Suprapubic skin (tissue), 4 donors: ENCODE results near the gene MBD6. TPM values are rescaled to one million over a fixed set of nuclear protein-coding genes. Genes with fewer than 3 reads are reported as not detected.
A peak's percentile ranks its signal among the peaks of the same experiment; 100 is the strongest.
"Not testable (repeated sequence)": the region's sequence is repeated elsewhere in the genome, so short reads cannot be mapped to it uniquely, and the experiment has no call there.

Source experiments
- DNase-seq, 2 donors: peaks; one replicate each; pipeline ENCODE4 v3.0.0-alpha.2; 2019; ENCODE audit warnings: low spot score in 2 of 2
- H3K27ac ChIP-seq: fragments of 200-600 bp; sonication (generic); one replicate; pipeline ENCODE4 v1.5.1; 2019
- H3K27me3 ChIP-seq: fragments of 200-600 bp; sonication (generic); one replicate; pipeline ENCODE4 v1.5.1; 2019
- H3K36me3 ChIP-seq: fragments of 200-600 bp; sonication (generic); one replicate; pipeline ENCODE4 v1.5.1; 2019
- H3K4me1 ChIP-seq: fragments of 200-600 bp; sonication (generic); one replicate; pipeline ENCODE4 v1.5.1; 2019
- H3K4me3 ChIP-seq: fragments of 200-600 bp; sonication (generic); one replicate; pipeline ENCODE4 v1.5.1; 2019; ENCODE audit warnings: mild to moderate bottlenecking
- H3K9me3 ChIP-seq: fragments of 200-600 bp; sonication (generic); one replicate; pipeline ENCODE4 v1.5.1; 2019
- EP300 ChIP-seq: sonication (generic); formaldehyde crosslinking; IDR thresholded peaks from one replicate; pipeline ENCODE4 v1.6.1; 2017; ENCODE audit warnings: antibody characterized with exemption
- POLR2A ChIP-seq, 2 donors: fragments of 450-650 bp; IDR thresholded peaks; one replicate each; pipeline ENCODE4 v1.6.1; 2017; ENCODE audit warnings: antibody characterized with exemption in 2 of 2, mild to moderate bottlenecking in 2 of 2, moderate library complexity in 2 of 2
- POLR2AphosphoS5 ChIP-seq, 3 donors: sonication (generic); formaldehyde crosslinking; IDR thresholded peaks; one replicate each; pipeline ENCODE4 v1.6.1; 2017; ENCODE audit warnings: antibody characterized with exemption in 3 of 3
- WGBS: methylation state at CpG from one replicate; pipeline ENCODE4 v1.1.5; 2018; 5-methylcytosine and 5-hydroxymethylcytosine counted together
- total RNA-seq, 4 donors: library from RNA; depleted of rRNA; stranded (reverse); fragments of >200 nt; gene quantifications; one replicate each; pipeline ENCODE4 v1.1.0, GENCODE V29; 2016
- TF ChIP-seq, protein P1 (sequence below), 2 donors: fragments of 200-600 bp in 1 of 2; fragments of 450-650 bp in 1 of 2; sonication (generic) in 1 of 2; IDR thresholded peaks; one replicate each; pipeline ENCODE4 v1.5.1; 2016 to 2019; ENCODE audit warnings: antibody characterized with exemption in 2 of 2, mild to moderate bottlenecking in 1 of 2, moderate library complexity in 1 of 2

MBD6 gene
- total RNA-seq, 4 donors from 2014 or later = 24.4 to 92.9 (median 36.8) TPM

DNA sequence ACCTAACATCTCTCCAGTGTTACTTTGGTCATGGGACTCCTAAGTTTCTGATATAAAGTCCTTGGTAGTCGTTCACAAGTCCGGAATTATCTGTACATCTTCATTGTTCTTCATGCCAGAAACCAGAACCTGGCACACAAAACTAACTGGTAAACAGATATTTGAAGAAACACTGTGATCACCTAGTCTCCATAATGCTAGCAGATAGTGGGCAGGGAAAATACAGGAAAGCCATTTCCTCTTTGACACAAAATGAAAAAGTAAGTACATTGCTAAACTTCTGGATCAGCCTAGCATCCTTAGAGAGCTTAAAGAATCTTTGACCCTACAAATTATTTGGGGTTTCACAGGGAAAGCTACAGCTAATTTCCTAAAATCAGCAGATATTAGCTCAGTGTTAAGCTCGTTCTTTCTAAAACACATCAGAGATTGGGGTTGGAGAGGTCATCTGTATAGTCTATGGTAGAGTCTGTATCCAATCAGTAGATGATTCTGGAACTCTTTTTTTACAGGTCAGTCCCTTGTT is 7.2 kb upstream of the MBD6 start:
- peaks cover 30% of the 10 kb centered on the region for H3K4me1 ChIP-seq
- 48% methylated on average over 3 of the region's 3 CpGs for WGBS
- TF ChIP-seq EP300 (no peak), POLR2AphosphoS5 (IDR thresholded peaks at IDR 0.05) (no peak)
- H3K4me3 ChIP-seq = no peak overlapping the region
- no peak for DNase-seq
- H3K27me3 ChIP-seq = no peaks in the 10 kb centered on the region
- H3K27ac ChIP-seq = no peak overlapping the region
- peaks cover 68% of the 10 kb centered on the region for H3K36me3 ChIP-seq
- H3K9me3 ChIP-seq = no peaks in the 10 kb centered on the region

DNA sequence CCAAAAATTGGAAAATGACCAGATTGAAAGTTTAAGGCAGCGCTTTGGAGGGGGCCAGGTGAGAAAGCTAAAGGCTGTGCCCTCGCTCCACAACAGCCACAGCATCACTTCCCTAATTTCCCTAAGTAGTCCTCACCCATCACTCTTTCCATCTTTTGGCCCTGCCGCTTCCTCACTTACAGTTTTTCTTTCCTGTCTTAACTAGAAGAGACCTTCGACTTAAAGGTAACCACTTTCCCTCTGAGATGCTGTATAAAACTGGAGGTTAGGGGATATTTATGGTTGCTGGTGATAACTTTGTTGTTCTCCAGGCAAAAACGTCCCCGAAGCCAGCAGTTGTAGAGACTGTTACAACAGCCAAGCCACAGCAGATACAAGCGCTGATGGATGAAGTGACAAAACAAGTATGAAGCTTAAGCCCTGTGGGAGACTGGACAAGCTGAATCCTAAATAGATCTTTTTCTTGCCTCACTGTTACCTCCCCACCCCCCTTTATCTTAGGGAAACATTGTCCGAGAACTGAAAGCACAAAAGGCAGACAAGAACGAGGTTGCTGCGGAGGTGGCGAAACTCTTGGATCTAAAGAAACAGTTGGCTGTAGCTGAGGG is 6.6 kb upstream of the MBD6 start:
- TF ChIP-seq EP300 (no peak), POLR2A (IDR thresholded peaks at IDR 0.05) (no peak)
- TF ChIP-seq, protein P1, sequence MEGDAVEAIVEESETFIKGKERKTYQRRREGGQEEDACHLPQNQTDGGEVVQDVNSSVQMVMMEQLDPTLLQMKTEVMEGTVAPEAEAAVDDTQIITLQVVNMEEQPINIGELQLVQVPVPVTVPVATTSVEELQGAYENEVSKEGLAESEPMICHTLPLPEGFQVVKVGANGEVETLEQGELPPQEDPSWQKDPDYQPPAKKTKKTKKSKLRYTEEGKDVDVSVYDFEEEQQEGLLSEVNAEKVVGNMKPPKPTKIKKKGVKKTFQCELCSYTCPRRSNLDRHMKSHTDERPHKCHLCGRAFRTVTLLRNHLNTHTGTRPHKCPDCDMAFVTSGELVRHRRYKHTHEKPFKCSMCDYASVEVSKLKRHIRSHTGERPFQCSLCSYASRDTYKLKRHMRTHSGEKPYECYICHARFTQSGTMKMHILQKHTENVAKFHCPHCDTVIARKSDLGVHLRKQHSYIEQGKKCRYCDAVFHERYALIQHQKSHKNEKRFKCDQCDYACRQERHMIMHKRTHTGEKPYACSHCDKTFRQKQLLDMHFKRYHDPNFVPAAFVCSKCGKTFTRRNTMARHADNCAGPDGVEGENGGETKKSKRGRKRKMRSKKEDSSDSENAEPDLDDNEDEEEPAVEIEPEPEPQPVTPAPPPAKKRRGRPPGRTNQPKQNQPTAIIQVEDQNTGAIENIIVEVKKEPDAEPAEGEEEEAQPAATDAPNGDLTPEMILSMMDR (IDR thresholded peaks at IDR 0.05) = no peak
- Histone ChIP-seq H3K27ac (no peak overlapping the region), H3K4me3 (no peak overlapping the region), H3K4me1 (peaks cover 33% of the 10 kb centered on the region), H3K9me3 (no peaks in the 10 kb centered on the region), H3K36me3 (peaks cover 64% of the 10 kb centered on the region), H3K27me3 (no peaks in the 10 kb centered on the region)
- no peak for DNase-seq
- WGBS = 85% methylated on average over 11 of the region's 11 CpGs

DNA sequence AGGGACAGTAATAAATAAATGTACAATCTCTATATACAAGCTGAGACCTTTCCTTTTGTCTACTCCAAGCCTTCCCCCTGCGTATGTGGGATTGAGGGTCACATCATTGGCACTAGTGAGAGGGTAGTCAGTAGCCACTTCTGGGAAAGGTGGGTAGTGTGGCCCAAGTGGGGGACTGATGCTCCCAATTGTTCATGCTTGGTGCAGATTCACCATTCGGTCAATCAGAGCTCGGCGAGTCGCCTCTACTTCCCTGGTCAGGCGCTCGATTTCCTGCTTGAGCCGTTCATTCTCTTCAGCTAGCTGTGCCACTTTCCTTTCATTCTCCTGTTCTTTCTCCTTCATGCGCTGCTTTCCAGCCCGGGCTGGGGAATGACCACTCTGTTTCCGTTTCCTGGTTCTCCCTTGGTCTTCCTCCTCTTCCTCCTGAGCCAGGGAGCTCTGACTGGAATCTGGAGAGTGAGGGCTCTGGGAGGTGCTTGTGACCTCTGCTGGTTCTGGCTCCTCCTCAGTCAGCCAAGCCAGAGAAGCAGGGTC is 5.9 kb upstream of the MBD6 start:
- WGBS = 83% methylated on average over 11 of the region's 11 CpGs
- TF ChIP-seq, protein P1 (IDR thresholded peaks at IDR 0.05) = no peak
- Histone ChIP-seq H3K9me3 (no peaks in the 10 kb centered on the region), H3K4me1 (peaks cover 39% of the 10 kb centered on the region), H3K36me3 (peaks cover 57% of the 10 kb centered on the region), H3K4me3 (no peak overlapping the region), H3K27me3 (no peaks in the 10 kb centered on the region), H3K27ac (no peak overlapping the region)
- no peak for DNase-seq

GRCh38 chr12:57517187-57517586 is 5.4 kb upstream of the MBD6 start:
- Histone ChIP-seq H3K27ac (peak overlapping the region; percentile 96), H3K27me3 (no peaks in the 10 kb centered on the region), H3K4me1 (peaks cover 44% of the 10 kb centered on the region), H3K4me3 (no peak overlapping the region), H3K36me3 (peaks cover 52% of the 10 kb centered on the region), H3K9me3 (no peaks in the 10 kb centered on the region)
- 9% methylated on average over 1 of the region's 1 CpG for WGBS
- no peak for TF ChIP-seq EP300
- no peak for TF ChIP-seq POLR2A (IDR thresholded peaks at IDR 0.05)
- TF ChIP-seq, protein P1 (IDR thresholded peaks at IDR 0.05) = no peak
- TF ChIP-seq POLR2AphosphoS5 (IDR thresholded peaks at IDR 0.05) = no peak
- DNase-seq = no peak

- not testable (repeated sequence) for DNase-seq, H3K27me3 ChIP-seq, H3K9me3 ChIP-seq
- WGBS = 72% methylated on average over 10 of the region's 10 CpGs
- peak overlapping the region; percentile 96 for H3K27ac ChIP-seq
- peaks cover 46% of the 10 kb centered on the region for H3K4me1 ChIP-seq
- peaks cover 47% of the 10 kb centered on the region for H3K36me3 ChIP-seq
- peak overlapping the region; percentile 77 for H3K4me3 ChIP-seq
Observed at GRCh38 chr12:57517718-57518117, 4.9 kb upstream of the MBD6 start.

DNA sequence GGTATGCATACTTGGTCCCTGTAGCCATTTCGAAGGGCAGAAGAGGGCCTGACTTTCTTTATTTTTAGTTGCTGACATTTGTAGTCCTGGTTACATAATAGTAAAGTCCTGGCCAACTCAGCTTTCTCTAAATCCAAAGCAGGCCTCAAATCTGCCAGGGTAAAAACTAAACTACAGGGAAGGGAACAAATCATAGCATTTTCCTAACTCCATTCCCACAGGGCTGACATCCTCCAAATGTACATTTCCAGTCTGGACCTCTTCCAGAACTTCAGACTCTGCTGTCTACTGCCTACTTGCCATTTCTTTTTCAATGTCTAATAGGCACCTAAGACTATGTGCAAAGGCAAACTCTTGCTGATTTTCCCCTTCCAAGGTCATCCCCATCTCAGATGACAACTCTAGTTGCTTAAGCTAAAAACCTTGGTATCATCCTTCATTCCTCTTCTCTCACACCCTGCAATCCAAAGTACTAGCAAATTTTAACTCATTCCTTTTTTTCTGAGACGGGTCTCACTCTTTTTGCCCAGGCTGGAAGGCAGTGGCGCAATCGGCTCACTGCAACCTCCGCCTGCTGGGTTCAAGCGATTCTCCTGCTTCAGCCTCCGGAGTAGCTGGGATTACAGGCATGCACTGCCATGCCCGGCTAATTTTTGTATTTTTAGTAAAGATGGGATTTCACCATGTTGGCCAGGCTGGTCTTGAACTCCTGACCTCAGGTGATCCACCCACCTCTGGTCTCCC is 4.3 kb upstream of the MBD6 start:
- TF ChIP-seq POLR2A (IDR thresholded peaks at IDR 0.05) (no peak), POLR2AphosphoS5 (IDR thresholded peaks at IDR 0.05) (no peak), EP300 (no peak)
- TF ChIP-seq, protein P1 (IDR thresholded peaks at IDR 0.05) = no peak
- 53% methylated on average over 8 of the region's 8 CpGs for WGBS
- Histone ChIP-seq H3K4me1 (peaks cover 50% of the 10 kb centered on the region), H3K4me3 (peak overlapping the region; percentile 77), H3K36me3 (peaks cover 41% of the 10 kb centered on the region), H3K9me3 (no peaks in the 10 kb centered on the region), H3K27ac (peak overlapping the region; percentile 96), H3K27me3 (no peaks in the 10 kb centered on the region)
- no peak for DNase-seq
